Progenitor cell of endocrine pancreas (in vitro differentiated cells): ENCODE measurements around the gene SDF4. TPM values are rescaled to one million over a fixed set of nuclear protein-coding genes. Genes with fewer than 3 reads are reported as not detected.
A peak's percentile ranks its signal among the peaks of the same experiment; 100 is the strongest.

Source experiments
- DNase-seq: peaks from one replicate; pipeline ENCODE4 v3.0.0; 2021; ENCODE audit warnings: low spot score; ENCODE audit not compliant: unreplicated experiment
- H3K27ac Mint-ChIP-seq: 2 replicates; pipeline ENCODE4 v1.8.0; 2021; ENCODE audit warnings: mild to moderate bottlenecking, moderate library complexity, mixed read lengths
- H3K27me3 Mint-ChIP-seq: 2 replicates; pipeline ENCODE4 v1.8.0; 2021; ENCODE audit warnings: mixed read lengths
- H3K36me3 Mint-ChIP-seq: 2 replicates; pipeline ENCODE4 v1.8.0; 2022; ENCODE audit warnings: mixed read lengths; ENCODE audit not compliant: insufficient read depth
- H3K4me1 Mint-ChIP-seq: 2 replicates; pipeline ENCODE4 v1.8.0; 2021; ENCODE audit warnings: low read depth, mixed read lengths
- H3K4me3 Mint-ChIP-seq: 2 replicates; pipeline ENCODE4 v1.8.0; 2021; ENCODE audit warnings: low read depth, mild to moderate bottlenecking, moderate library complexity, mixed read lengths
- H3K9me3 Mint-ChIP-seq: 2 replicates; pipeline ENCODE4 v1.8.0; 2021; ENCODE audit warnings: low read depth, mixed read lengths
- CTCF ChIP-seq: fragments of 200-600 bp; sonication (generic); IDR thresholded peaks from one replicate; pipeline ENCODE4 v1.5.0; 2021; ENCODE audit warnings: antibody characterized with exemption, mild to moderate bottlenecking; ENCODE audit not compliant: unreplicated experiment
- total RNA-seq: library from RNA; stranded (reverse); gene quantifications from 2 replicates; pipeline ENCODE4 v1.2.1, GENCODE V29; 2021

Gene SDF4
- total RNA-seq, 1 donor from 2014 or later, result 107 TPM

DNA sequence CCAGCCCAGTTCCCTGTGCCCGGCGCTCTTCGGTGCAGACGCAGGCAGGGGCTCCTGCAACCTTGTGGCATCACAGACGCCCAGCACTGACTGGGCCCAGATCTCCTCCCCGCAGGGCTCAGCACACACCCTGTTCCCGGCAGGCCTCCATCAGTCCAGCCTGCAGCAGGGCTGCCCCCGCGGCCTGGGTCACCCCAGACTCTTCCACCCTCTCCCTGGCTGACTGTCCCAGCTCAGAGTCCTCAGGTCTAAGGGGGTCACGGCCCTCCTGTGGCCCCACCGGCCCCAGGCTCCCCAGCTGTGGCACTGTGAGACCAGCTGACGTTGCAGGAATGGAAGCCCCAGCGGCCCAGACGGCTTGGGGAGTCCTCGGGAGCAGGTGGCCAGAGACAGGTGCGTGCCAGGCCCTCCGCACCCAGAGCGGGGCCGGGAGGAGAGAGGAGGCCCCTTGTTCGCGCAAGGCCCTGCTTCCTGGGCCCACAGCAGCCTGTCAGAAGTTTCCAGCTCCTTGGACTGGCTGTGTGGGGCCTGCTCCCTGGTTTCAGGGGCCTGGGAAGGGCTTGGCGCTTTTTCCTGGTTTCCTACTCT lies 4.5 kb upstream of the SDF4 start:
- no peak for TF ChIP-seq CTCF
- H3K36me3 Mint-ChIP-seq, result peaks cover 11% of the 10 kb centered on the region
- H3K9me3 Mint-ChIP-seq, result peaks cover 3% of the 10 kb centered on the region
- no peak overlapping the region for H3K27ac Mint-ChIP-seq
- no peak overlapping the region for H3K4me3 Mint-ChIP-seq
- no peak for DNase-seq
- H3K4me1 Mint-ChIP-seq, result peaks cover 9% of the 10 kb centered on the region
- no peaks in the 10 kb centered on the region for H3K27me3 Mint-ChIP-seq

DNA sequence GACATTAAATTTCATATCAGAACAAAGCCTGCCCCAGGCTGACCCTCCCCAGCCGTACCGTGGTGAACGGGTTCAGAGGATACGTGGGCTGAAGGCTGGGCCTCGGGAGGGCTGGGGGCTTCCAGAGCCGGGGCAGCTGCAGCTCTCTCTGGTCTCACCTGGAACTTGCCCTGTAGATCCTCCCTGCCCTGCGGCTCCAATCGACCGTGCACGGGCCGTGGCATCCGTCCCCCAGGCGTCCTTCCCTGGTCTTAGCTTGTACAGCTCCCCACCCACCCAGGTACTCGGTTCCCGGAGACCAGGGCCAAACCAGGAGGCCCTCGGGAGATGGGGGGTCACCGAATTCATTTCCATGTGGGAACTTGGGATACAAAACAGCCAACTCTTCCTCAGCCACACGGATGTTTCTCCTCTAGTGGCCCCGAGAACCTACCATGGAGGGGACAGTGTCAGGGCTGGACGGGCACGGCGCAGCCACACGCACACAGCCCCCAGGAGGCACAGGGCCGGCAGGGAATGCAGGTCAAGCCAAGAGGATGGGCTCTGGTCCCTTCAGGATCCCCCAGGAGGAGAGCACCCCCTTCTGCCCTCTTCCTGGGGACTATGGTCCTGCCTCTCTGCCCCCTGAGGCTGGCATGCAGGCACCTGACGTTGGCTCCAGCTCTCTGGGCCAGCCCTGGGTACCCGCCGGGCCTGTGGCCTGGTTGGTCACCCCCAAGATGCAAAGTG lies 3.4 kb upstream of the SDF4 start:
- Mint-ChIP-seq H3K36me3 (peaks cover 11% of the 10 kb centered on the region), H3K27me3 (no peaks in the 10 kb centered on the region), H3K4me3 (no peak overlapping the region), H3K9me3 (peaks cover 3% of the 10 kb centered on the region), H3K4me1 (peaks cover 15% of the 10 kb centered on the region), H3K27ac (no peak overlapping the region)
- TF ChIP-seq CTCF, result no peak
- DNase-seq, result no peak

DNA sequence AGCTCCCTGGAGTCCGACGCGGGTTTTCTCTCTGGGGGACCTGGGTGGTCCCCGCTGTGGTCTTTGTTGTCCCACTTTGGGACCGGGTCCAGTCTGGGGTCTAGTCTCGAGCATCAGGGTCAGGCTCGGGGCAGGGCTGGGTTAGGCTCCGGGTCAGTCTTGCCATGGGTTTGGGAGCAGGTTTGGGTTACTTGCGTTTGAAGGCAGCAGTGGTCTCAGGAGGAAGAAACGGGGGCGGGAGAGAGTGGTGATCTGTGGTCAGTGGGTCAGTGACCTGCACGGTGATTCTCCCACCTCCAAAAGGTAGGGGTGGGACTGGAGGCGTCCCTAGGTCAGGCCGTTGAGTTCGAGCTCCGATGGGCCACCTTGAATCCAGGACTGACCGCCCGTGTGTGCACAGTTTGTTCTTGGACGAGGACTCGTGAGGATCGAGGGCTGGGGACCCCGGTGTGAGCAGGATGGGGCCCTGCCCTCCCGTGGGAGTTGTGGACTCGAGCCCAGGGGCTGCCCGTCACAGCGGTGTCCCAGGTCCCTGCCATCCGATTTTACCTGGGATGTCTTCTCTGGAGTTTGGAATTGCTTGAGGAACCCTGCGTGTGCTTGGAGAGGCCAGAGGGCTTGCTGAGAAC lies 2.5 kb upstream of the SDF4 start:
- H3K4me3 Mint-ChIP-seq, result peak overlapping the region; percentile 16
- H3K27ac Mint-ChIP-seq, result peak overlapping the region; percentile 90

GRCh38 chr1:1233567-1233892 lies 1.7 kb upstream of the SDF4 start:
- H3K27me3 Mint-ChIP-seq, result no peaks in the 10 kb centered on the region
- H3K27ac Mint-ChIP-seq, result peak overlapping the region; percentile 90
- peaks cover 3% of the 10 kb centered on the region for H3K9me3 Mint-ChIP-seq
- peaks cover 13% of the 10 kb centered on the region for H3K36me3 Mint-ChIP-seq
- no peak for DNase-seq
- TF ChIP-seq CTCF, result no peak
- peaks cover 16% of the 10 kb centered on the region for H3K4me1 Mint-ChIP-seq
- H3K4me3 Mint-ChIP-seq, result peak overlapping the region; percentile 65

More for the DNA sequence above, 2.5 kb upstream of the SDF4 start:
- no peak for DNase-seq
- no peak for TF ChIP-seq CTCF
- peaks cover 3% of the 10 kb centered on the region for H3K9me3 Mint-ChIP-seq
- peaks cover 16% of the 10 kb centered on the region for H3K4me1 Mint-ChIP-seq
- H3K27me3 Mint-ChIP-seq, result no peaks in the 10 kb centered on the region
- peaks cover 13% of the 10 kb centered on the region for H3K36me3 Mint-ChIP-seq

- peaks cover 3% of the 10 kb centered on the region for H3K9me3 Mint-ChIP-seq
- no peak for DNase-seq
- peaks cover 13% of the 10 kb centered on the region for H3K36me3 Mint-ChIP-seq
- TF ChIP-seq CTCF, result no peak
- no peaks in the 10 kb centered on the region for H3K27me3 Mint-ChIP-seq
- peak overlapping the region; percentile 65 for H3K4me3 Mint-ChIP-seq
- peaks cover 16% of the 10 kb centered on the region for H3K4me1 Mint-ChIP-seq
- peak overlapping the region; percentile 90 for H3K27ac Mint-ChIP-seq
Measured at GRCh38 chr1:1232796-1233566, 1.2 kb upstream of the SDF4 start.
